Measurements from ENCODE around the gene SLC24A3. TPM values are rescaled to one million over a fixed set of nuclear protein-coding genes. Genes with fewer than 3 reads are reported as not detected.

Gene SLC24A3
- total RNA-seq, 3 donors from 2014 or later = 4.9 to 12.3 (median 5.9) TPM

GRCh38 chr20:19758133-19758500, 545.7 kb downstream of the SLC24A3 start, which contains the start of gene RIN2:
Gene RIN2 (plus strand): TSS chr20:19758258. CDS start chr20:19889602, 131,344 bp downstream.
- no peak for DNase-seq (ENCODE audit: low spot score in 2 of 2)
- no peaks in the 10 kb centered on the region for H3K36me3 ChIP-seq

GRCh38 chr20:19758501-19759331, 546.3 kb downstream of the SLC24A3 start:
- H3K9me3 ChIP-seq = no peaks in the 10 kb centered on the region
- DNase-seq (ENCODE audit: low spot score in 2 of 2) = peak; percentile 32 to 72
- no peaks in the 10 kb centered on the region for H3K27me3 ChIP-seq
- H3K4me3 ChIP-seq = peak overlapping the region; percentile 66 to 94 (median 81)
- TF ChIP-seq POLR2AphosphoS5 (IDR thresholded peaks at IDR 0.05) (peak in 2 of 3 donors; percentile 53 to 66), POLR2A (IDR thresholded peaks at IDR 0.05) (no peak)
- H3K36me3 ChIP-seq = no peaks in the 10 kb centered on the region
- H3K4me1 ChIP-seq = peaks cover 3 to 8% of the 10 kb centered on the region in 2 donors
- peak overlapping the region; percentile 92 to 96 for H3K27ac ChIP-seq
- intact Hi-C loops (cut with DNase I; ENCODE audit: low total_unique reads) = no loop called here

More at GRCh38 chr20:19758133-19758500, 545.7 kb downstream of the SLC24A3 start, which contains the start of gene RIN2:
- H3K9me3 ChIP-seq = no peaks in the 10 kb centered on the region
- H3K4me3 ChIP-seq = peak within 1 kb of the TSS; percentile 66 to 94 (median 81)
- TF ChIP-seq CTCF (IDR thresholded peaks at IDR 0.05) = no peak
- peak; percentile 49 for TF ChIP-seq POLR2A (IDR thresholded peaks at IDR 0.05)
- peaks cover 3 to 8% of the 10 kb centered on the region in 2 donors for H3K4me1 ChIP-seq
- H3K27ac ChIP-seq = peak within 1 kb of the TSS; percentile 92 to 96
- H3K27me3 ChIP-seq = no peaks in the 10 kb centered on the region
- intact Hi-C loops (cut with DNase I; ENCODE audit: low total_unique reads) = no loop called here

GRCh38 chr20:19760371-19760721, 547.9 kb downstream of the SLC24A3 start:
- intact Hi-C loops (cut with DNase I; ENCODE audit: low total_unique reads) = no loop called here
- H3K4me1 ChIP-seq = peaks cover 3 to 8% of the 10 kb centered on the region in 2 donors

GRCh38 chr20:19761326-19761725, 548.9 kb downstream of the SLC24A3 start:
- Histone ChIP-seq H3K27ac (peak overlapping the region; percentile 29 to 96), H3K9me3 (no peaks in the 10 kb centered on the region), H3K27me3 (no peaks in the 10 kb centered on the region), H3K36me3 (no peaks in the 10 kb centered on the region), H3K4me1 (peaks cover 3 to 8% of the 10 kb centered on the region in 2 donors), H3K4me3 (no peak overlapping the region)
- intact Hi-C loops (cut with DNase I; ENCODE audit: low total_unique reads) = no loop called here
- TF ChIP-seq POLR2AphosphoS5 (IDR thresholded peaks at IDR 0.05) = no peak
- TF ChIP-seq POLR2A (IDR thresholded peaks at IDR 0.05) = no peak
- no peak for TF ChIP-seq CTCF (IDR thresholded peaks at IDR 0.05)
- DNase-seq (ENCODE audit: low spot score in 2 of 2) = no peak

More at GRCh38 chr20:19760371-19760721, 547.9 kb downstream of the SLC24A3 start:
- DNase-seq (ENCODE audit: low spot score in 2 of 2) = no peak
- TF ChIP-seq POLR2A (IDR thresholded peaks at IDR 0.05) = no peak
- TF ChIP-seq CTCF (IDR thresholded peaks at IDR 0.05) = no peak
- no peak for TF ChIP-seq POLR2AphosphoS5 (IDR thresholded peaks at IDR 0.05)
- Histone ChIP-seq H3K27ac (peak overlapping the region; percentile 92 to 96), H3K9me3 (no peaks in the 10 kb centered on the region), H3K27me3 (no peaks in the 10 kb centered on the region), H3K4me3 (peak overlapping the region in 1 of 3 donors; percentile 17), H3K36me3 (no peaks in the 10 kb centered on the region)

GRCh38 chr20:19761841-19762240, 549.4 kb downstream of the SLC24A3 start:
- Histone ChIP-seq H3K27me3 (no peaks in the 10 kb centered on the region), H3K4me1 (peaks cover 0 to 5% of the 10 kb centered on the region in 2 donors), H3K27ac (peak overlapping the region; percentile 16 to 29), H3K36me3 (no peaks in the 10 kb centered on the region), H3K4me3 (no peak overlapping the region), H3K9me3 (no peaks in the 10 kb centered on the region)
- intact Hi-C loops (cut with DNase I; ENCODE audit: low total_unique reads) = no loop called here
- DNase-seq (ENCODE audit: low spot score in 2 of 2) = no peak
- TF ChIP-seq POLR2A (IDR thresholded peaks at IDR 0.05) = no peak
- TF ChIP-seq CTCF (IDR thresholded peaks at IDR 0.05) = no peak
- TF ChIP-seq POLR2AphosphoS5 (IDR thresholded peaks at IDR 0.05) = no peak

Data from breast epithelium (tissue), 4 donors.